Endothelial cell of umbilical vein (primary cell): ENCODE data around the gene TIMM8A. TPM values are rescaled to one million over a fixed set of nuclear protein-coding genes. Genes with fewer than 3 reads are reported as not detected.

Source experiments
- BruUV-seq: library from RNA; stranded (reverse); fragments of 400-500 nt; replicated peaks from 2 replicates; lab custom pipeline; 2021; lab: Mats Ljungman, UMichigan
- CTCF ChIA-PET: fragments of 300-600, 350-600 bp; sonication (Branson Sonifier 250); formaldehyde crosslinking; loops from one replicate; lab custom pipeline; 2021; ENCODE audit warnings: antibody characterized with exemption, inconsistent platforms; lab: Charles Lee
- POLR2A ChIA-PET: fragments of 300-600, 350-600 bp; sonication (Branson Sonifier 250); formaldehyde crosslinking; loops from one replicate; lab custom pipeline; 2021; ENCODE audit warnings: antibody characterized with exemption, inconsistent platforms; lab: Charles Lee
- DNase-seq: peaks from one replicate; pipeline ENCODE4 v3.0.0-alpha.2; 2011; ENCODE audit warnings: low read depth, low spot score
- FAIRE-seq: peaks from 2 replicates; lab custom pipeline; 2011; peaks lifted over from hg19 to GRCh38; lab: Jason Lieb, UNC
- H2AFZ ChIP-seq: 2 replicates; pipeline ENCODE4 v1.6.0; 2012; ENCODE audit warnings: low read depth, low read length, control low read depth, inconsistent platforms
- H3K27ac ChIP-seq: 2 replicates; pipeline ENCODE4 v1.5.1; 2011; ENCODE audit warnings: low read depth, mild to moderate bottlenecking, control low read depth, low read length, moderate library complexity; ENCODE audit not compliant: insufficient read depth
- H3K27me3 ChIP-seq, 2 experiments: 2 replicates each; pipeline versions ENCODE4 v1.6.0 to v1.6.1; 2011; ENCODE audit warnings: low read length in 2 of 2, mixed read lengths in 1 of 2; ENCODE audit not compliant: control insufficient read depth in 2 of 2, insufficient read depth in 2 of 2
- H3K36me3 ChIP-seq, 2 experiments: 2 replicates in 1 of 2; 3 replicates in 1 of 2; pipeline ENCODE4 v1.5.1; 2011; ENCODE audit warnings: low read length in 2 of 2, mild to moderate bottlenecking in 1 of 2, moderate library complexity in 1 of 2; ENCODE audit not compliant: control insufficient read depth in 2 of 2, insufficient read depth in 2 of 2; ENCODE audit errors: extremely low read depth in 1 of 2
- H3K4me1 ChIP-seq: 3 replicates; pipeline ENCODE4 v1.5.1; 2011; ENCODE audit warnings: mild to moderate bottlenecking, low read length; ENCODE audit not compliant: control insufficient read depth, insufficient read depth; ENCODE audit errors: extremely low read depth
- H3K4me2 ChIP-seq: 2 replicates; pipeline ENCODE4 v1.6.1; 2011; ENCODE audit warnings: low read length, control low read depth, mixed read lengths; ENCODE audit not compliant: insufficient read depth
- H3K4me3 ChIP-seq, 3 experiments: fragments of 200-600 bp in 1 of 3; sonication (generic), shearing (Covaris generic) in 1 of 3; replicated peaks in 1 of 3; 2 replicates each; pipeline ENCODE4 v1.5.1; 2011 to 2016; ENCODE audit warnings: control low read depth in 3 of 3, low read length in 3 of 3, mild to moderate bottlenecking in 2 of 3, inconsistent platforms in 1 of 3, low read depth in 1 of 3, moderate library complexity in 1 of 3; ENCODE audit not compliant: insufficient read depth in 1 of 3
- H3K79me2 ChIP-seq: 2 replicates; pipeline ENCODE4 v1.6.0; 2012; ENCODE audit warnings: low read length, inconsistent platforms; ENCODE audit not compliant: control insufficient read depth, insufficient read depth
- H3K9ac ChIP-seq: replicated peaks from 2 replicates; pipeline ENCODE3; 2011; ENCODE audit warnings: low read length, control low read depth; ENCODE audit not compliant: insufficient read depth; ENCODE audit errors: extremely low read depth
- H3K9me1 ChIP-seq: replicated peaks from 3 replicates; pipeline ENCODE4 v1.6.0; 2011; ENCODE audit warnings: mild to moderate bottlenecking, low read length; ENCODE audit not compliant: control insufficient read depth, insufficient read depth; ENCODE audit errors: extremely low read depth
- H3K9me3 ChIP-seq: replicated peaks from 2 replicates; pipeline ENCODE4 v1.5.1; 2012; ENCODE audit warnings: low read length, inconsistent platforms; ENCODE audit not compliant: control insufficient read depth, insufficient read depth
- H4K20me1 ChIP-seq: replicated peaks from 2 replicates; pipeline ENCODE3; 2011; ENCODE audit warnings: mild to moderate bottlenecking, low read length; ENCODE audit not compliant: control insufficient read depth, insufficient read depth; ENCODE audit errors: extremely low read depth
- CTCF ChIP-seq, 2 donors: IDR thresholded peaks; 1 replicate in 1 of 2; 2 replicates in 1 of 2; pipeline ENCODE4 v1.5.1; 2011; ENCODE audit warnings: low read length in 2 of 2, mild to moderate bottlenecking in 2 of 2, moderate library complexity in 2 of 2, control low read depth in 1 of 2, inconsistent platforms in 1 of 2, low read depth in 1 of 2; ENCODE audit not compliant: insufficient read depth in 1 of 2; ENCODE audit errors: extremely low read depth in 1 of 2
- EZH2 ChIP-seq: IDR thresholded peaks from 2 replicates; pipeline ENCODE4 v1.6.1; 2012; ENCODE audit warnings: borderline replicate concordance, low read depth, mild to moderate bottlenecking, moderate library complexity, low read length, inconsistent platforms; ENCODE audit not compliant: severe bottlenecking
- FOS ChIP-seq: IDR thresholded peaks from 2 replicates; pipeline ENCODE4 v1.6.1; 2011; ENCODE audit warnings: mild to moderate bottlenecking, low read length, moderate library complexity, borderline replicate concordance; ENCODE audit not compliant: insufficient read depth
- GATA2 ChIP-seq: IDR thresholded peaks from 2 replicates; pipeline ENCODE4 v1.7.0; 2011; ENCODE audit warnings: low read depth, mild to moderate bottlenecking, moderate library complexity, mixed read lengths, low read length; ENCODE audit not compliant: insufficient read length, insufficient read depth
- JUN ChIP-seq: IDR thresholded peaks from 2 replicates; pipeline ENCODE4 v1.6.1; 2011; ENCODE audit warnings: borderline replicate concordance, low read depth; ENCODE audit not compliant: insufficient read length, insufficient read depth
- MAX ChIP-seq: IDR thresholded peaks from 2 replicates; pipeline ENCODE4 v1.6.1; 2011; ENCODE audit not compliant: insufficient read depth, insufficient read length
- POLR2AphosphoS5 ChIP-seq: IDR thresholded peaks from 2 replicates; pipeline ENCODE4 v1.6.1; 2012; ENCODE audit warnings: low read depth, mild to moderate bottlenecking, control low read depth, low read length, moderate library complexity; ENCODE audit not compliant: insufficient read depth
- dilution Hi-C: fragments of 300-500 bp; cut with MboI; formaldehyde crosslinking; loops from one replicate; pipeline ENCODE4 v1.15.0; 2019; ENCODE audit warnings: low sequenced_read_pairs; ENCODE audit not compliant: extremely low pct_ligation_motif_present
- intact Hi-C: fragments of 100-400 bp; cut with micrococcal nuclease; formaldehyde crosslinking; loops from one replicate; pipeline ENCODE4 v1.10.0; 2022
- polyA plus RNA-seq, 4 experiments: library from polyadenylated mRNA; depleted of rRNA in 3 of 4; stranded (reverse) in 3 of 4; unstranded in 1 of 4; fragments of >200 nt; gene quantifications; 2 replicates each; pipeline versions ENCODE4 v1.2.1 to v1.2.3, GENCODE V29; 2011 to 2012; ENCODE audit warnings: missing spikeins in 1 of 4
- total RNA-seq: library from RNA; stranded (reverse); gene quantifications from 2 replicates; pipeline ENCODE4 v1.2.3, GENCODE V29; 2021

Gene TIMM8A
- total and polyA plus RNA-seq, 2 donors (not counting 3 experiments of a cell fraction or from before 2014, with no cell fraction given), result 10.9 to 17.5 TPM

- DNase-seq, result no peak
- dilution Hi-C loops, result no loop called here
- BruUV-seq, result no TSS peak
These were observed 11.8 kb upstream of the TIMM8A start for GRCh38 chrX:101360390-101360789.

More at GRCh38 chrX:101360390-101360789, 11.8 kb upstream of the TIMM8A start:
- no peak for TF ChIP-seq JUN
- no peak for TF ChIP-seq MAX
- TF ChIP-seq POLR2AphosphoS5, result no peak
- no peak for TF ChIP-seq EZH2
- no peak for TF ChIP-seq FOS
- no peak for TF ChIP-seq CTCF (IDR thresholded peaks at IDR 0.05; ENCODE audit: extremely low read depth in 1 of 2, insufficient read depth in 1 of 2, low read depth in 1 of 2, low read length in 2 of 2)
- no peak for TF ChIP-seq GATA2
- intact Hi-C loops, result no loop called here
- POLR2A ChIA-PET, result no interaction called here
- Histone ChIP-seq H4K20me1 (no peaks in the 10 kb centered on the region), H2AFZ (no peak overlapping the region), H3K4me1 (no peaks in the 10 kb centered on the region), H3K9me1 (no peaks in the 10 kb centered on the region), H3K27me3 (no peaks in the 10 kb centered on the region), H3K27ac (no peak overlapping the region), H3K36me3 (no peaks in the 10 kb centered on the region), H3K79me2 (no peaks in the 10 kb centered on the region), H3K4me3 (no peak overlapping the region), H3K9ac (no peak overlapping the region), H3K9me3 (no peaks in the 10 kb centered on the region), H3K4me2 (no peak overlapping the region)
- no peak for FAIRE-seq
- CTCF ChIA-PET, result no interaction called here
